Heart right ventricle (tissue), 16 donors: ENCODE measurements around the gene ALS2. TPM values are rescaled to one million over a fixed set of nuclear protein-coding genes. Genes with fewer than 3 reads are reported as not detected.

Experiments used
- ATAC-seq, 8 donors: fragments of 200-7000 bp; cut with Tn5 transposase; one replicate each; pipeline ENCODE4 v1.9.1; 2020; ENCODE audit warnings: mild to moderate bottlenecking in 8 of 8, moderate library complexity in 8 of 8, moderate number of reproducible peaks in 1 of 8
- DNase-seq, 2 donors: peaks; one replicate each; pipeline ENCODE4 v3.0.0-alpha.2; 2020
- H3K27ac ChIP-seq, 10 donors: fragments of 200-600 bp; sonication (generic) in 2 of 10; one replicate each; pipeline versions ENCODE4 v1.5.0 to v1.8.0; 2020 to 2022; ENCODE audit warnings: mild to moderate bottlenecking in 3 of 10
- H3K27me3 ChIP-seq, 7 donors: fragments of 200-600 bp; one replicate each; pipeline ENCODE4 v1.8.0; 2021 to 2022; ENCODE audit warnings: mild to moderate bottlenecking in 2 of 7
- H3K36me3 ChIP-seq, 9 donors: fragments of 200-600 bp; sonication (generic) in 1 of 9; one replicate each; pipeline versions ENCODE4 v1.5.0 to v1.8.0; 2020 to 2022; ENCODE audit warnings: mild to moderate bottlenecking in 2 of 9
- H3K4me1 ChIP-seq, 9 donors: fragments of 200-600 bp; sonication (generic) in 1 of 9; one replicate each; pipeline versions ENCODE4 v1.5.0 to v1.8.0; 2020 to 2022; ENCODE audit warnings: mild to moderate bottlenecking in 4 of 9
- H3K4me3 ChIP-seq, 10 donors: fragments of 200-600 bp; sonication (generic) in 2 of 10; one replicate each; pipeline versions ENCODE4 v1.5.0 to v1.8.0; 2020 to 2022; ENCODE audit warnings: mild to moderate bottlenecking in 7 of 10, moderate library complexity in 2 of 10
- H3K9me3 ChIP-seq, 11 donors: fragments of 200-600 bp in 10 of 11; sonication (generic) in 2 of 11; one replicate each; pipeline versions ENCODE4 v1.5.0 to v1.8.0; 2013 to 2022; ENCODE audit warnings: mild to moderate bottlenecking in 2 of 11, control low read depth in 1 of 11, moderate library complexity in 1 of 11
- CTCF ChIP-seq, 9 donors: fragments of 200-600 bp; sonication (generic) in 2 of 9; IDR thresholded peaks; one replicate each; pipeline versions ENCODE4 v1.5.0 to v1.8.0; 2021 to 2022; ENCODE audit warnings: antibody characterized with exemption in 9 of 9, mild to moderate bottlenecking in 5 of 9, moderate library complexity in 1 of 9
- WGBS, 2 donors: extraction: QIAGEN DNeasy Blood & Tissue Kit; methylation state at CpG; one replicate each; pipeline ENCODE4 v1.1.7; 2013; ENCODE audit warnings: inconsistent platforms in 1 of 2; 5-methylcytosine and 5-hydroxymethylcytosine counted together
- intact Hi-C, 10 donors: fragments of 100-400 bp; cut with DNase I; formaldehyde crosslinking; loops; one replicate each; pipeline versions ENCODE4 v1.11.1 to v1.14.2; 2022
- polyA plus RNA-seq, 2 donors: library from polyadenylated mRNA; stranded (reverse); fragments of 200-250 nt; gene quantifications; one replicate each; pipeline ENCODE4 v1.2.3, GENCODE V29; 2013
- total RNA-seq, 10 donors: library from RNA; stranded (reverse); fragmentation: NEBNext Ultra II Directional in 3 of 10; extraction: Animal tissue kit (Norgen Biotek cat#: 25700) in 3 of 10; gene quantifications; one replicate each; pipeline versions ENCODE4 v1.2.1 to v1.2.4, GENCODE V29; 2021 to 2023
- donor health status: Arrhythmogenic right ventricular cardiomyopathy.
- donor health status: ischemic (EF 13 %, LVEDD 7.1; RV severe dilation, severe dysfunction).
- donor health status: healthy with polysubstance abuse.
- donor health status: DM: no; HTN: yes; CAD: no.
- donor health status: DM: no; HTN: no; CAD: no.
- donor health status: ischemic (EF 25% LVEDD 6.9; RV normal size, moderate dysfunction).
- donor health status: ischemic (EF 25% LVEDD 5.7; RV mildly dilated, moderate dysfunction).
- donor health status: healthy.
- donor health status: DM: yes; HTN: yes; CAD: no.
- donor health status: Ischemic cardiomyopathy.
- donor health status: ischemic (EF 35%, LVEDD 5.7; RV mildly dilated, moderate dysfunction).
- donor health status: nonischemic (EF 11% LVEDD 7.7; RV severe dilation, severe dysfunction).
- donor health status: DM: yes; HTN: yes; CAD: no.
- donor health status: PGD.
- donor health status: ischemic (EF 29% LVEDD 5.4; RV normal size, mild dysfunction).
- donor health status: nonischemic (EF 23%, LVEDD 6.1; RV moderate dilation, normal function).

ALS2 gene
- total and polyA plus RNA-seq, 12 donors = 7.8 to 49.3 (median 34.5) TPM

GRCh38 chr2:201656102-201656501, 124.6 kb downstream of the ALS2 start:
- Histone ChIP-seq H3K27me3 (no peaks in the 10 kb centered on the region), H3K27ac (no peak overlapping the region), H3K4me1 (peaks cover 0 to 19% (median 0%) of the 10 kb centered on the region in 9 donors), H3K36me3 (no peaks in the 10 kb centered on the region), H3K9me3 (no peaks in the 10 kb centered on the region), H3K4me3 (no peak overlapping the region)
- 92 to 94% methylated on average over 11 of the region's 11 CpGs for WGBS, 2 donors
- intact Hi-C loops = no loop called here
- TF ChIP-seq CTCF (IDR thresholded peaks at IDR 0.05) = no peak
- DNase-seq (no peak), ATAC-seq (no peak)

- no peak for TF ChIP-seq CTCF (IDR thresholded peaks at IDR 0.05)
- Histone ChIP-seq H3K9me3 (no peaks in the 10 kb centered on the region), H3K4me1 (peaks cover 0 to 14% (median 0%) of the 10 kb centered on the region in 9 donors), H3K27me3 (no peaks in the 10 kb centered on the region), H3K27ac (peak overlapping the region in 1 of 10 donors; percentile 2), H3K4me3 (no peak overlapping the region), H3K36me3 (no peaks in the 10 kb centered on the region)
- ATAC-seq (no peak), DNase-seq (no peak)
- WGBS, 2 donors = 74 to 83% methylated on average over 5 of the region's 5 CpGs
- intact Hi-C loops = no loop called here
These were observed 125.9 kb downstream of the ALS2 start for GRCh38 chr2:201654616-201655384.

GRCh38 chr2:201653221-201653620, 127.5 kb downstream of the ALS2 start:
- no peaks in the 10 kb centered on the region for H3K9me3 ChIP-seq
- WGBS, 2 donors = 91% methylated on average over 6 of the region's 6 CpGs
- H3K27me3 ChIP-seq = no peaks in the 10 kb centered on the region
- no peaks in the 10 kb centered on the region for H3K36me3 ChIP-seq
- no peak for TF ChIP-seq CTCF (IDR thresholded peaks at IDR 0.05)
- H3K27ac ChIP-seq = peak overlapping the region in 3 of 10 donors; percentile 14 to 73 (median 61)
- DNase-seq = no peak
- H3K4me3 ChIP-seq = no peak overlapping the region
- intact Hi-C loops = no loop called here
- no peak for ATAC-seq
- peaks cover 0 to 14% (median 0%) of the 10 kb centered on the region in 9 donors for H3K4me1 ChIP-seq

Other genes with a start within 250 kb of the ALS2 start
- 10 to 100 TPM; 11.4 to 25.0 (median 19.2) TPM for gene TMEM237, start 137.4 kb downstream of the ALS2 start, total RNA-seq
- gene TMEM237, start 137.4 kb downstream of the ALS2 start, polyA plus RNA-seq = 1 to 10 TPM; 8.7 to 9.0 TPM
- gene MPP4, start 82.3 kb downstream of the ALS2 start, total RNA-seq = under 1 TPM in 2 of 10 donors, not detected in 8; 0.25 TPM
- gene MPP4, start 82.3 kb downstream of the ALS2 start, polyA plus RNA-seq = under 1 TPM in 1 of 2 donors, not detected in 1; 0.16 TPM
- under 1 TPM in 9 of 10 donors, not detected in 1; 0.07 to 0.39 (median 0.19) TPM for gene CDK15, start 25.6 kb upstream of the ALS2 start, total RNA-seq
- under 1 TPM; 0.10 to 0.15 TPM for gene CDK15, start 25.6 kb upstream of the ALS2 start, polyA plus RNA-seq